ENCODE measurements around the gene EPHA4.

- TF ChIP-seq CTCF (IDR thresholded peaks at IDR 0.05; ENCODE audit: low read length) (no peak), EZH2 (optimal IDR thresholded peaks at IDR 0.05; ENCODE audit: low read depth, low read length) (no peak)
Measured at GRCh38 chr2:221385716-221386115, 186.4 kb downstream of the EPHA4 start.
